Fibroblast of the aortic adventitia (primary cell): ENCODE results near the gene SELL. TPM values are rescaled to one million over a fixed set of nuclear protein-coding genes. Genes with fewer than 3 reads are reported as not detected.

Experiments
- total RNA-seq: library from RNA; depleted of rRNA; stranded (reverse); fragments of >200 nt; gene quantifications from 2 replicates; pipeline ENCODE4 v1.2.3, GENCODE V29; 2012; ENCODE audit warnings: low replicate concordance

Gene SELL
- total RNA-seq, 1 donor = 0.27 TPM

Other genes starting within 250 kb of the SELL start
- gene SLC19A2, start 225.7 kb downstream of the SELL start, total RNA-seq = 6.0 and 7.7 TPM in 2 replicates
- gene F5, start 125.1 kb downstream of the SELL start, total RNA-seq = 0.16 TPM in 1 of 2 replicates, not detected in the other
- under 0.01 TPM in 1 of 2 replicates, not detected in the other for gene SELP, start 81.5 kb downstream of the SELL start, total RNA-seq
- not detected in 2 replicates for gene SELE, start 22.5 kb upstream of the SELL start, total RNA-seq
- gene METTL18, start 83.3 kb upstream of the SELL start, total RNA-seq = 7.8 and 12.7 TPM in 2 replicates
- 9.6 and 12.7 TPM in 2 replicates for gene SCYL3, start 182.3 kb upstream of the SELL start, total RNA-seq